GM23338 (cell line): ENCODE results near the gene PHOX2B. TPM values are rescaled to one million over a fixed set of nuclear protein-coding genes. Genes with fewer than 3 reads are reported as not detected.

Experiments
- ATAC-seq: fragments of 200-7000 bp; cut with Tn5 transposase; 3 replicates; pipeline ENCODE4 v1.9.1; 2020
- DNase-seq: peaks from one replicate; pipeline ENCODE4 v3.0.0-alpha.2; 2015; ENCODE audit warnings: low spot score
- H2AFZ ChIP-seq: fragments of 200-600 bp; sonication (generic); 2 replicates; pipeline ENCODE4 v1.8.0; 2016; ENCODE audit warnings: antibody characterized with exemption, mild to moderate bottlenecking, moderate library complexity
- H3F3A ChIP-seq: fragments of 200-600 bp; sonication (generic); replicated peaks from 2 replicates; pipeline ENCODE4 v1.8.0; 2017; ENCODE audit warnings: antibody characterized with exemption, mixed run types, low read depth
- H3K27ac ChIP-seq: fragments of 200-600 bp; sonication (generic); 2 replicates; pipeline ENCODE4 v1.6.1; 2016; ENCODE audit warnings: low read depth
- H3K27me3 ChIP-seq: fragments of 200-600 bp; sonication (generic); 2 replicates; pipeline ENCODE4 v1.8.0; 2016; ENCODE audit warnings: mild to moderate bottlenecking, mixed run types, moderate library complexity; ENCODE audit not compliant: insufficient read depth
- H3K36me3 ChIP-seq: fragments of 200-600 bp; sonication (generic); 2 replicates; pipeline ENCODE4 v1.8.0; 2016; ENCODE audit warnings: mild to moderate bottlenecking; ENCODE audit not compliant: insufficient read depth
- H3K4me1 ChIP-seq: fragments of 200-600 bp; sonication (generic); 2 replicates; pipeline ENCODE4 v1.8.0; 2016; ENCODE audit warnings: mild to moderate bottlenecking, moderate library complexity; ENCODE audit not compliant: insufficient read depth
- H3K4me2 ChIP-seq: fragments of 200-600 bp; sonication (generic); 2 replicates; pipeline ENCODE4 v1.7.1; 2017; ENCODE audit warnings: mixed run types
- H3K4me3 ChIP-seq: fragments of 200-600 bp; sonication (generic); 2 replicates; pipeline ENCODE4 v1.6.1; 2016; ENCODE audit warnings: mixed run types
- H3K79me2 ChIP-seq: fragments of 200-600 bp; sonication (generic); replicated peaks from 2 replicates; pipeline ENCODE4 v1.8.0; 2017; ENCODE audit warnings: mild to moderate bottlenecking; ENCODE audit not compliant: insufficient read depth
- H3K9me2 ChIP-seq: fragments of 200-600 bp; sonication (generic); 2 replicates; pipeline ENCODE4 v1.8.0; 2017; ENCODE audit not compliant: insufficient read depth
- H4K20me1 ChIP-seq: fragments of 200-600 bp; sonication (generic); replicated peaks from 2 replicates; pipeline ENCODE4 v1.8.0; 2017; ENCODE audit warnings: mild to moderate bottlenecking; ENCODE audit not compliant: insufficient read depth
- H3K27ac Mint-ChIP-seq: 2 replicates; pipeline ENCODE4 v1.8.0; 2020; ENCODE audit warnings: inconsistent platforms, mild to moderate bottlenecking, moderate library complexity, mixed read lengths
- H3K27me3 Mint-ChIP-seq: 3 replicates; pipeline ENCODE4 v1.8.0; 2022; ENCODE audit warnings: low read depth, mild to moderate bottlenecking, moderate library complexity, mixed read lengths, inconsistent platforms; ENCODE audit not compliant: insufficient read depth, poor library complexity
- H3K36me3 Mint-ChIP-seq: 3 replicates; pipeline ENCODE4 v1.8.0; 2021; ENCODE audit warnings: low read depth, mild to moderate bottlenecking, inconsistent platforms, moderate library complexity, mixed read lengths
- H3K4me1 Mint-ChIP-seq: 3 replicates; pipeline ENCODE4 v1.8.0; 2020; ENCODE audit warnings: mild to moderate bottlenecking, inconsistent platforms, mixed read lengths
- H3K4me3 Mint-ChIP-seq: 3 replicates; pipeline ENCODE4 v1.8.0; 2021; ENCODE audit warnings: moderate library complexity, mild to moderate bottlenecking, inconsistent platforms, mixed read lengths
- H3K9me3 Mint-ChIP-seq: 3 replicates; pipeline ENCODE4 v1.8.0; 2020; ENCODE audit warnings: moderate library complexity, mild to moderate bottlenecking, inconsistent platforms, mixed read lengths
- CREB1 ChIP-seq: fragments of 250-450 bp; sonication (Bioruptor Pico); IDR thresholded peaks from 2 replicates; pipeline ENCODE4 v1.5.0; 2020; ENCODE audit warnings: low read depth, mild to moderate bottlenecking, moderate library complexity
- CTCF ChIP-seq, 2 experiments: fragments of 200-600 bp in 1 of 2; sonication (generic) in 1 of 2; conservative IDR thresholded peaks; 2 replicates each; pipeline versions ENCODE4 v1.5.1 to v1.6.1; 2016 to 2017; ENCODE audit warnings: antibody characterized with exemption in 2 of 2, low read depth in 2 of 2, mild to moderate bottlenecking in 2 of 2, moderate library complexity in 1 of 2
- ETS1 ChIP-seq: IDR thresholded peaks from 2 replicates; pipeline ENCODE4 v1.6.1; 2016; ENCODE audit warnings: antibody characterized with exemption
- EZH2 ChIP-seq: fragments of 200-600 bp; sonication (generic); IDR thresholded peaks from one replicate; pipeline ENCODE4 v1.8.0; 2017; ENCODE audit warnings: antibody characterized with exemption, mild to moderate bottlenecking, low read depth; ENCODE audit not compliant: unreplicated experiment
- EZH2phosphoT487 ChIP-seq: fragments of 200-600 bp; sonication (generic); IDR thresholded peaks from one replicate; pipeline ENCODE4 v1.8.1; 2018; ENCODE audit warnings: antibody characterized with exemption; ENCODE audit not compliant: unreplicated experiment
- JUNB ChIP-seq: IDR thresholded peaks from one replicate; pipeline ENCODE4 v1.6.1; 2016; ENCODE audit warnings: antibody characterized with exemption; ENCODE audit not compliant: unreplicated experiment
- NANOG ChIP-seq: IDR thresholded peaks from 2 replicates; pipeline ENCODE4 v1.6.1; 2016; ENCODE audit warnings: antibody characterized with exemption, borderline replicate concordance
- POLR2AphosphoS5 ChIP-seq: IDR thresholded peaks from 2 replicates; pipeline ENCODE4 v1.6.1; 2016; ENCODE audit warnings: antibody characterized with exemption, low read depth
- REST ChIP-seq: IDR thresholded peaks from one replicate; pipeline ENCODE4 v1.6.1; 2018; ENCODE audit warnings: antibody characterized with exemption; ENCODE audit not compliant: unreplicated experiment
- STAT1 ChIP-seq: IDR thresholded peaks from one replicate; pipeline ENCODE4 v1.6.1; 2016; ENCODE audit warnings: antibody characterized with exemption; ENCODE audit not compliant: unreplicated experiment
- ZNF114 ChIP-seq: fragments of 250-450 bp; sonication (Bioruptor Pico); IDR thresholded peaks from 2 replicates; pipeline ENCODE4 v1.5.0; 2020; ENCODE audit warnings: mild to moderate bottlenecking, moderate library complexity
- ZNF331 ChIP-seq: fragments of 250-450 bp; sonication (Bioruptor Pico); IDR thresholded peaks from 2 replicates; pipeline ENCODE4 v1.5.0; 2020; ENCODE audit warnings: low read depth, mild to moderate bottlenecking, moderate library complexity
- ZNF462 ChIP-seq: fragments of 250-450 bp; sonication (Bioruptor Pico); IDR thresholded peaks from 2 replicates; pipeline ENCODE4 v1.5.0; 2020; ENCODE audit warnings: mild to moderate bottlenecking, moderate library complexity
- polyA plus RNA-seq: library from polyadenylated mRNA; unstranded; fragments of >200 nt; fragmentation: Nextera tagmentation; extraction: Ambion mirVana; gene quantifications from 2 replicates; pipeline ENCODE4 v1.2.1, GENCODE V29; 2016
- total RNA-seq: library from RNA; depleted of rRNA; stranded (reverse); fragments of >200 nt; shearing (Covaris generic); gene quantifications from 2 replicates; pipeline ENCODE4 v1.2.3, GENCODE V29; 2014

Gene PHOX2B
- total and polyA plus RNA-seq, 2 experiments from 2014 or later: not detected

GRCh38 chr4:41703785-41704184 is 44.7 kb downstream of the PHOX2B start:
- no peaks in the 10 kb centered on the region for H3K36me3 ChIP-seq
- H3K9me2 ChIP-seq: no peaks in the 10 kb centered on the region
- no peak overlapping the region for H3K4me3 ChIP-seq
- TF ChIP-seq ZNF114: no peak
- no peak for TF ChIP-seq JUNB
- no peak for TF ChIP-seq REST
- TF ChIP-seq ZNF462 (CRISPR knock-in tag): no peak
- TF ChIP-seq EZH2phosphoT487: no peak
- TF ChIP-seq ETS1: no peak
- TF ChIP-seq EZH2: no peak
- TF ChIP-seq CTCF (conservative IDR thresholded peaks at IDR 0.05; ENCODE audit: low read depth in 2 of 2): no peak
- TF ChIP-seq ZNF331: no peak
- no peak for TF ChIP-seq POLR2AphosphoS5
- TF ChIP-seq STAT1: no peak
- no peak for TF ChIP-seq CREB1 (CRISPR knock-in tag)
- TF ChIP-seq NANOG: no peak
- no peak overlapping the region for H2AFZ ChIP-seq
- H3K4me3 Mint-ChIP-seq: no peak overlapping the region
- peaks cover 2% of the 10 kb centered on the region for H3K27me3 Mint-ChIP-seq
- no peak overlapping the region for H3K27ac ChIP-seq
- no peak for DNase-seq
- no peak overlapping the region for H3K27ac Mint-ChIP-seq
- no peaks in the 10 kb centered on the region for H3K79me2 ChIP-seq
- H3K4me2 ChIP-seq: no peak overlapping the region
- no peaks in the 10 kb centered on the region for H3K4me1 ChIP-seq
- H3F3A ChIP-seq: no peaks in the 10 kb centered on the region
- no peak for ATAC-seq
- H3K9me3 Mint-ChIP-seq: no peaks in the 10 kb centered on the region
- H4K20me1 ChIP-seq: no peaks in the 10 kb centered on the region
- H3K27me3 ChIP-seq: no peaks in the 10 kb centered on the region
- H3K36me3 Mint-ChIP-seq: no peaks in the 10 kb centered on the region
- H3K4me1 Mint-ChIP-seq: no peaks in the 10 kb centered on the region
